Sigmoid colon (tissue), 4 donors: ENCODE results near the gene CNOT1.

Experiments
- CTCF ChIP-seq, 4 experiments: fragments of 450-650 bp in 3 of 4; fragments of 200-600 bp in 1 of 4; IDR thresholded peaks; one replicate each; pipeline ENCODE4 v1.5.1; 2016 to 2019; ENCODE audit warnings: antibody characterized with exemption in 4 of 4, mild to moderate bottlenecking in 3 of 4, moderate library complexity in 2 of 4
- EP300 ChIP-seq, 4 donors: sonication (generic); formaldehyde crosslinking; IDR thresholded peaks; one replicate each; pipeline ENCODE4 v1.6.1; 2017; ENCODE audit warnings: antibody characterized with exemption in 4 of 4
- POLR2AphosphoS5 ChIP-seq, 4 donors: sonication (generic); formaldehyde crosslinking; IDR thresholded peaks; one replicate each; pipeline ENCODE4 v1.6.1; 2017; ENCODE audit warnings: antibody characterized with exemption in 4 of 4

GRCh38 chr16:58516768-58517107, 112.9 kb downstream of the CNOT1 start:
- no peak for TF ChIP-seq EP300 (IDR thresholded peaks at IDR 0.05)
- TF ChIP-seq POLR2AphosphoS5 (IDR thresholded peaks at IDR 0.05), result no peak
- no peak for TF ChIP-seq CTCF (IDR thresholded peaks at IDR 0.05)
